ENCODE measurements around the gene MYRF.

MYRF gene

DNA sequence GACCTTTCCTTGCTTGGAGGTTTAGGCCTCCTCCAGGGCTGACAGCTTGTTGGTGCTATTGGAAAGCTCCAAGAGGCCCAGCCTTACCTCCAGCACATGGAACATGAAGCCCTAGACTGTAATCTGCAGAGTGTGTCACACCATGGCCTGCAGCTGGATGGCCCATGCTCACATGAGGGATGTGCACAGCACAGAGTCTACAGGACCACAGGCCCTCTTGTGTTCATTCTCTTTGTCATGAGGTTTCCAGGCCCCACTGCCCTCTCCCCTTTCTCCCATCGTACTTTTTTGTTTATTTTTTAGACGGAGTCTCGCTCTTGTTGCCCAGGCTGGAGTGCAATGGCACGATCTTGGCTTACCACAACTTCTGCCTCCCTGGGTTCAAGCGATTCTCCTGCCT, 54.3 kb downstream of the MYRF start:
- Histone ChIP-seq H3K36me3 (ENCODE audit: insufficient read depth, low read length) (peaks cover 97% of the 10 kb centered on the region), H3K27me3 (ENCODE audit: insufficient read depth, low read length, poor library complexity) (no peaks in the 10 kb centered on the region), H3K9me3 (ENCODE audit: insufficient read depth, low read length, severe bottlenecking) (no peaks in the 10 kb centered on the region), H2AFZ (ENCODE audit: low read depth, low read length) (no peak overlapping the region), H3K4me2 (ENCODE audit: insufficient read depth, low read length) (no peak overlapping the region), H3K9ac (ENCODE audit: low read depth, low read length) (no peak overlapping the region), H3K4me1 (ENCODE audit: insufficient read depth, low read length) (no peaks in the 10 kb centered on the region), H3K79me2 (ENCODE audit: insufficient read depth, low read length) (peaks cover 83% of the 10 kb centered on the region), H4K20me1 (ENCODE audit: insufficient read depth, low read length) (peaks cover 39% of the 10 kb centered on the region), H3K4me3 (ENCODE audit: low read depth in 1 of 2, low read length in 2 of 2) (no peak overlapping the region), H3K27ac (ENCODE audit: low read length) (no peak overlapping the region)
- ATAC-seq (ENCODE audit: insufficient read depth, low read depth) (no peak), DNase-seq (no peak)
- TF ChIP-seq, protein P1, sequence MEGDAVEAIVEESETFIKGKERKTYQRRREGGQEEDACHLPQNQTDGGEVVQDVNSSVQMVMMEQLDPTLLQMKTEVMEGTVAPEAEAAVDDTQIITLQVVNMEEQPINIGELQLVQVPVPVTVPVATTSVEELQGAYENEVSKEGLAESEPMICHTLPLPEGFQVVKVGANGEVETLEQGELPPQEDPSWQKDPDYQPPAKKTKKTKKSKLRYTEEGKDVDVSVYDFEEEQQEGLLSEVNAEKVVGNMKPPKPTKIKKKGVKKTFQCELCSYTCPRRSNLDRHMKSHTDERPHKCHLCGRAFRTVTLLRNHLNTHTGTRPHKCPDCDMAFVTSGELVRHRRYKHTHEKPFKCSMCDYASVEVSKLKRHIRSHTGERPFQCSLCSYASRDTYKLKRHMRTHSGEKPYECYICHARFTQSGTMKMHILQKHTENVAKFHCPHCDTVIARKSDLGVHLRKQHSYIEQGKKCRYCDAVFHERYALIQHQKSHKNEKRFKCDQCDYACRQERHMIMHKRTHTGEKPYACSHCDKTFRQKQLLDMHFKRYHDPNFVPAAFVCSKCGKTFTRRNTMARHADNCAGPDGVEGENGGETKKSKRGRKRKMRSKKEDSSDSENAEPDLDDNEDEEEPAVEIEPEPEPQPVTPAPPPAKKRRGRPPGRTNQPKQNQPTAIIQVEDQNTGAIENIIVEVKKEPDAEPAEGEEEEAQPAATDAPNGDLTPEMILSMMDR (IDR thresholded peaks at IDR 0.05; ENCODE audit: borderline replicate concordance, extremely low read depth, low read length, poor library complexity, severe bottlenecking): no peak
- TF ChIP-seq EZH2 (IDR thresholded peaks at IDR 0.05; ENCODE audit: borderline replicate concordance, low read depth, low read length, severe bottlenecking): no peak

- no peak overlapping the region for H3K4me3 ChIP-seq (ENCODE audit: low read depth in 1 of 2, low read length in 2 of 2)
- no peaks in the 10 kb centered on the region for H3K9me3 ChIP-seq (ENCODE audit: insufficient read depth, low read length, severe bottlenecking)
- TF ChIP-seq, protein P1 (IDR thresholded peaks at IDR 0.05; ENCODE audit: borderline replicate concordance, extremely low read depth, low read length, poor library complexity, severe bottlenecking): no peak
- no peak for TF ChIP-seq EZH2 (IDR thresholded peaks at IDR 0.05; ENCODE audit: borderline replicate concordance, low read depth, low read length, severe bottlenecking)
- H4K20me1 ChIP-seq (ENCODE audit: insufficient read depth, low read length): peaks cover 42% of the 10 kb centered on the region
- H3K9ac ChIP-seq (ENCODE audit: low read depth, low read length): no peak overlapping the region
- H3K27ac ChIP-seq (ENCODE audit: low read length): no peak overlapping the region
- ATAC-seq (ENCODE audit: insufficient read depth, low read depth): no peak
- no peak overlapping the region for H3K4me2 ChIP-seq (ENCODE audit: insufficient read depth, low read length)
- H2AFZ ChIP-seq (ENCODE audit: low read depth, low read length): no peak overlapping the region
- H3K4me1 ChIP-seq (ENCODE audit: insufficient read depth, low read length): peaks cover 17% of the 10 kb centered on the region
- no peaks in the 10 kb centered on the region for H3K27me3 ChIP-seq (ENCODE audit: insufficient read depth, low read length, poor library complexity)
- no peak for DNase-seq
- H3K79me2 ChIP-seq (ENCODE audit: insufficient read depth, low read length): peaks cover 82% of the 10 kb centered on the region
- peaks cover 93% of the 10 kb centered on the region for H3K36me3 ChIP-seq (ENCODE audit: insufficient read depth, low read length)
Measured at GRCh38 chr11:61810671-61811175, 58.3 kb downstream of the MYRF start.

- H4K20me1 ChIP-seq (ENCODE audit: insufficient read depth, low read length): peaks cover 36% of the 10 kb centered on the region
- ATAC-seq (ENCODE audit: insufficient read depth, low read depth): no peak
- H3K4me2 ChIP-seq (ENCODE audit: insufficient read depth, low read length): no peak overlapping the region
Measured at GRCh38 chr11:61811831-61812230, 59.4 kb downstream of the MYRF start.

More at GRCh38 chr11:61811831-61812230, 59.4 kb downstream of the MYRF start:
- Histone ChIP-seq H3K4me1 (ENCODE audit: insufficient read depth, low read length) (peaks cover 17% of the 10 kb centered on the region), H3K27ac (ENCODE audit: low read length) (no peak overlapping the region), H3K79me2 (ENCODE audit: insufficient read depth, low read length) (peaks cover 85% of the 10 kb centered on the region), H3K9ac (ENCODE audit: low read depth, low read length) (no peak overlapping the region), H2AFZ (ENCODE audit: low read depth, low read length) (no peak overlapping the region), H3K27me3 (ENCODE audit: insufficient read depth, low read length, poor library complexity) (no peaks in the 10 kb centered on the region), H3K4me3 (ENCODE audit: low read depth in 1 of 2, low read length in 2 of 2) (no peak overlapping the region), H3K9me3 (ENCODE audit: insufficient read depth, low read length, severe bottlenecking) (no peaks in the 10 kb centered on the region), H3K36me3 (ENCODE audit: insufficient read depth, low read length) (peaks cover 89% of the 10 kb centered on the region)
- no peak for DNase-seq
- TF ChIP-seq, protein P1 (IDR thresholded peaks at IDR 0.05; ENCODE audit: borderline replicate concordance, extremely low read depth, low read length, poor library complexity, severe bottlenecking): no peak
- TF ChIP-seq EZH2 (IDR thresholded peaks at IDR 0.05; ENCODE audit: borderline replicate concordance, low read depth, low read length, severe bottlenecking): no peak

All from DND-41 (cell line).